ENCODE results near the gene ANKUB1. TPM values are rescaled to one million over a fixed set of nuclear protein-coding genes. Genes with fewer than 3 reads are reported as not detected.

The ANKUB1 gene
- total RNA-seq, 1 experiment from 2014 or later: not detected

DNA sequence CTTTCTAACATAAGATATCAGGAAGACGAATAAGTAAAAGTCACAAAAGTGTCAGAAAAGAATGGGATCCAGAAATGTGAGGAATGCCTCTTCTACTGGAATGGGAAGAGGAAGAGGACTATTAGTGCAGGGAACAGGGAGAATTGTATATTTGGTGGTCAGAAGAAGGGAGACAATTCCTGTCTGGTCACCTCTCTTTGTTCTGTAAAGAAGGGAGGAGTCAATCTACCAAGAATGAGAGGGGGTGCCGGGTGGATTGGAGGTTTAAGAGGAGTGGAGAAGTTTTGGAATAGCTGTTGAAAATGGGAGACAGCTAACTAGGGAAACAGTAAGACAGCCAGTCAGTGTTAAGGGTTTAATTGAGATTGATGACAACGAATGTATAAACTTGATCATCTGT is 60.1 kb downstream of the ANKUB1 start:
- H3K9me3 Mint-ChIP-seq (ENCODE audit: low read depth, unreplicated experiment): no peaks in the 10 kb centered on the region
- BruUV-seq (replicated peaks): no TSS peak
- TF ChIP-seq CTCF (IDR thresholded peaks at IDR 0.05; ENCODE audit: unreplicated experiment): no peak
- DNase-seq: no peak
- no peaks in the 10 kb centered on the region for H3K36me3 Mint-ChIP-seq (ENCODE audit: insufficient read depth, unreplicated experiment)
- H3K4me3 Mint-ChIP-seq (ENCODE audit: low read depth, unreplicated experiment): no peak overlapping the region
- no peaks in the 10 kb centered on the region for H3K27me3 Mint-ChIP-seq (ENCODE audit: unreplicated experiment)
- H3K4me1 Mint-ChIP-seq (ENCODE audit: low read depth, unreplicated experiment): peaks cover 7% of the 10 kb centered on the region
- H3K27ac Mint-ChIP-seq (ENCODE audit: unreplicated experiment): no peak overlapping the region
- CTCF ChIA-PET: no interaction called here
- intact Hi-C loops (cut with micrococcal nuclease; ENCODE audit: unreplicated experiment): no loop called here

DNA sequence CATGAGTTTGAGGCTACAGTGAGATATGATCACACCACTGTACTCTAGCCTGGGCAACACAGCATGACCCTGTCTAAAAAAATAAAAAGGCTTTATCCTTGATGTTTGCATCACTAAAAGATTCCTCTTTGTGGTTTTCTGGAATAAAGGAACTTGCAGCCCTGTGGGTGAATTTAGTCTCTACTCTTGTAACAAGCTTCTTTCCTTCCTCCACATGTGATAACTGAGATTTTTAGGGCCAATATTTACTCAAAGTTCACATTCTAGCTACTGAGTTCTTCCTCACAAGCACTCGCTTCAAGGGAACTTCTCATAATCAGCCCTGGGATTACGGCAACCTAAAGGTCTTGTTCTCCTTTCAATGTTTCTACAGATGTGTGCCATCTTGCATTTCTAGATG is 64.7 kb downstream of the ANKUB1 start:
- CTCF ChIA-PET: no interaction called here
- TF ChIP-seq CTCF (IDR thresholded peaks at IDR 0.05; ENCODE audit: unreplicated experiment): no peak
- H3K27me3 Mint-ChIP-seq (ENCODE audit: unreplicated experiment): no peaks in the 10 kb centered on the region
- DNase-seq: no peak
- H3K27ac Mint-ChIP-seq (ENCODE audit: unreplicated experiment): no peak overlapping the region
- no peaks in the 10 kb centered on the region for H3K4me1 Mint-ChIP-seq (ENCODE audit: low read depth, unreplicated experiment)
- no peak overlapping the region for H3K4me3 Mint-ChIP-seq (ENCODE audit: low read depth, unreplicated experiment)
- no TSS peak for BruUV-seq (replicated peaks)
- no peaks in the 10 kb centered on the region for H3K36me3 Mint-ChIP-seq (ENCODE audit: insufficient read depth, unreplicated experiment)
- intact Hi-C loops (cut with micrococcal nuclease; ENCODE audit: unreplicated experiment): no loop called here
- H3K9me3 Mint-ChIP-seq (ENCODE audit: low read depth, unreplicated experiment): no peaks in the 10 kb centered on the region

DNA sequence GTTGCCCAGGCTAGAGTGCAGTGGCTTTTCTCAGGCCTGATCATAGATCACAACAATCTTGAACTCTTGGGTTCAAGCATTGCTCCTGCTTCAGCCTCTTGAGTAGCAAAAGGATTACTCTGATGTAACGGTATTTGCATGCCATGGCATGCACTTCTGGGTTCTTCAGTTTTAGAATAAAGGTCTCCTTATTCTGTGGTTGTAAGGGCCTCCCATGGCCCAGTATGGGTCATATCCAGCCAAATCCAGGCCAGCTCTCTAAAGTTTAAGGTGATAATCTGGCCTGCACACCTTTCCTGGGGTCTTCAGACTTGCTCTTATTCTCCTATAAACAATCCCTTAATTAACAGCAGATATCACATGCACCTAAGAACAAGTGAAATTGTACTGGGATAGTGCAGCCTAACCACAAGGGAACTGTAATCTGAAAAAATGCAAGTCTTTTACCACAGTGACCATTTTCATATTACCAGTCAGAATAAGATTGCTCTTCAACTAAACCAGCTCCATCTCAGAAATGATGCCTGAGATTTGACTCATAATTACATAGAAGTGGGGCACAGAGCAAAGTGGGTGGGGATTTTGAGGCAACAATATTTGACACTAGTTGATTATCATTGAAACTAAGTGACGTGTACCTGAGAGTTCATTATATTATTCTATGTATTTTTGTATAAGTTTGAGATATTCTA is 65.5 kb downstream of the ANKUB1 start:
- Mint-ChIP-seq H3K27me3 (ENCODE audit: unreplicated experiment) (no peaks in the 10 kb centered on the region), H3K36me3 (ENCODE audit: insufficient read depth, unreplicated experiment) (no peaks in the 10 kb centered on the region), H3K4me1 (ENCODE audit: low read depth, unreplicated experiment) (no peaks in the 10 kb centered on the region), H3K4me3 (ENCODE audit: low read depth, unreplicated experiment) (no peak overlapping the region), H3K27ac (ENCODE audit: unreplicated experiment) (no peak overlapping the region), H3K9me3 (ENCODE audit: low read depth, unreplicated experiment) (no peaks in the 10 kb centered on the region)
- intact Hi-C loops (cut with micrococcal nuclease; ENCODE audit: unreplicated experiment): no loop called here
- TF ChIP-seq CTCF (IDR thresholded peaks at IDR 0.05; ENCODE audit: unreplicated experiment): no peak
- CTCF ChIA-PET: no interaction called here
- no peak for DNase-seq
- BruUV-seq (replicated peaks): no TSS peak

GRCh38 chr3:149723781-149724180 is 68.6 kb downstream of the ANKUB1 start:
- Mint-ChIP-seq H3K27me3 (ENCODE audit: unreplicated experiment) (no peaks in the 10 kb centered on the region), H3K36me3 (ENCODE audit: insufficient read depth, unreplicated experiment) (no peaks in the 10 kb centered on the region), H3K4me3 (ENCODE audit: low read depth, unreplicated experiment) (no peak overlapping the region), H3K27ac (ENCODE audit: unreplicated experiment) (no peak overlapping the region), H3K9me3 (ENCODE audit: low read depth, unreplicated experiment) (no peaks in the 10 kb centered on the region), H3K4me1 (ENCODE audit: low read depth, unreplicated experiment) (no peaks in the 10 kb centered on the region)
- no TSS peak for BruUV-seq (replicated peaks)
- TF ChIP-seq CTCF (IDR thresholded peaks at IDR 0.05; ENCODE audit: unreplicated experiment): no peak
- intact Hi-C loops (cut with micrococcal nuclease; ENCODE audit: unreplicated experiment): no loop called here
- CTCF ChIA-PET: no interaction called here
- DNase-seq: no peak
